ENCODE measurements around the gene DYNLT4.

DNA sequence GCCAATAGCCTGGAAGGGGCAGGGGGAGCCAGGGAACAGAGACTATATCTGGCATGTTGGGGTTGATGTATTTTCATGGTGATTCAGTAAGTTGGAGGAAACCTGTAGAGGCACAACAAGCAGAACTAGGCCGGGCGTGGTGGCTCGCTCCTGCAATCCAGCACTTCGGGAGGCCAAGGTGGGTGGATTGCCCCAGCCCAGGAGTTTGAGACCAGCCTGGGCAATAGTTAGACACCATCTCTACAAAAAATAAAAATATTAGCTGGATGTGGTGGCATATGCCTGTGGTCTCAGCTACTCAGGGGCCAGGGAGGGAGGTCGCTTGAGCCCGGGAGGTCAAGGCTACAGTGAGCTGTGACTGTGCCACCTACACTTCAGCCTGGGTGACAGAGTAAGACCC lies 46.0 kb upstream of the DYNLT4 start:
- TF ChIP-seq, protein P1, sequence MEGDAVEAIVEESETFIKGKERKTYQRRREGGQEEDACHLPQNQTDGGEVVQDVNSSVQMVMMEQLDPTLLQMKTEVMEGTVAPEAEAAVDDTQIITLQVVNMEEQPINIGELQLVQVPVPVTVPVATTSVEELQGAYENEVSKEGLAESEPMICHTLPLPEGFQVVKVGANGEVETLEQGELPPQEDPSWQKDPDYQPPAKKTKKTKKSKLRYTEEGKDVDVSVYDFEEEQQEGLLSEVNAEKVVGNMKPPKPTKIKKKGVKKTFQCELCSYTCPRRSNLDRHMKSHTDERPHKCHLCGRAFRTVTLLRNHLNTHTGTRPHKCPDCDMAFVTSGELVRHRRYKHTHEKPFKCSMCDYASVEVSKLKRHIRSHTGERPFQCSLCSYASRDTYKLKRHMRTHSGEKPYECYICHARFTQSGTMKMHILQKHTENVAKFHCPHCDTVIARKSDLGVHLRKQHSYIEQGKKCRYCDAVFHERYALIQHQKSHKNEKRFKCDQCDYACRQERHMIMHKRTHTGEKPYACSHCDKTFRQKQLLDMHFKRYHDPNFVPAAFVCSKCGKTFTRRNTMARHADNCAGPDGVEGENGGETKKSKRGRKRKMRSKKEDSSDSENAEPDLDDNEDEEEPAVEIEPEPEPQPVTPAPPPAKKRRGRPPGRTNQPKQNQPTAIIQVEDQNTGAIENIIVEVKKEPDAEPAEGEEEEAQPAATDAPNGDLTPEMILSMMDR (IDR thresholded peaks at IDR 0.05), result no peak
- TF ChIP-seq POLR2A (IDR thresholded peaks at IDR 0.05) (no peak), EP300 (IDR thresholded peaks at IDR 0.05) (no peak)

Measured in tibial nerve (tissue), 4 donors.